HG03575 (cell line): Measurements from ENCODE around the gene HGFAC.

Source experiments
- ATAC-seq: cut with Tn5 transposase; IDR thresholded peaks from one replicate; pipeline ENCODE4 v1.9.1; 2021; ENCODE audit not compliant: unreplicated experiment, insufficient number of reproducible peaks, low FRiP score; ENCODE audit errors: extremely low read depth

Gene HGFAC

GRCh38 chr4:3422241-3422801 lies 19.4 kb upstream of the HGFAC start:
- ATAC-seq = no peak

DNA sequence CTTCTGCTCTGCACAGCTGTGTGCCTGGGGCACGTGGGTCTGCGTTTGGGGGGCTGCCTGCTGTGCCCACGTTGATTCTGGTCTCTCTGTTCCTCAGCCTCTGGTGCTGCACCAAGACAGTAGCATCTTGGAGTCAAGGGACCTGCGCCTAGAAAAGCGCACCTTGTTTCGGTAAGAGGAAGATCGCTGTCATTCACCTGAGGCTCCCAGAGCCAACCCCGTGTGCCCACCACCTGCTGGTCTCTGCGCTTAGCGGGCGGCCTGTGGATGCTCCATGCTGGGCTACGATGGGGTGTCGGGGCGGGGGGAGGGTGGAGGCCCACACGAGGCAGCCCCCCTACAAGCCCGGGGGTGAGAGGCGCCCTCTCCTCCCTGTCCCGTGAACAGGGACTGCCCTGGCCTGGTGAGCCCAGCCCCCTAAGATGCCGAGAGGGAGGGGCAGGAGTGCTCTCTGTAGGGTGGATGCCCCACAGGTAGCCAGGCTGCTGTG lies 18.9 kb upstream of the HGFAC start:
- ATAC-seq = no peak

DNA sequence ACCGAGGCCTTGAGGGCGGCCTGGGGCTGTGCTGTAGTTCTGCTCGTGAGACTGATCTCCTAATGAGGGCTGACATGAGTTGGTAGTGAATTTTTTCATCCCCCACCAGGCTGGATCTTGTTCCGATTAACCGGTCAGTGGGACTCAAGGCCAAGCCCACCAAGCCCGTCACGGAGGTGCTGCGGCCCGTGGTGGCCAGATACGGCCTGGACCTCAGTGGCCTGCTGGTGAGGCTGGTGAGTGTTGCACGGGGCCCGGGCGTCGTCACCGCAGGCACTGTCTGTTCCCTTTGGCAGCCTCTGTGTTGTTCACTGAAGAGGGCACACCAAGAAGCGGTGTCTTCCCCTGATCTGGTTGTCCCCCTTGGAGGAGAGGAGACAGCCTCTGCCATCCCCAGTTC lies 18.4 kb upstream of the HGFAC start:
- ATAC-seq = no peak

DNA sequence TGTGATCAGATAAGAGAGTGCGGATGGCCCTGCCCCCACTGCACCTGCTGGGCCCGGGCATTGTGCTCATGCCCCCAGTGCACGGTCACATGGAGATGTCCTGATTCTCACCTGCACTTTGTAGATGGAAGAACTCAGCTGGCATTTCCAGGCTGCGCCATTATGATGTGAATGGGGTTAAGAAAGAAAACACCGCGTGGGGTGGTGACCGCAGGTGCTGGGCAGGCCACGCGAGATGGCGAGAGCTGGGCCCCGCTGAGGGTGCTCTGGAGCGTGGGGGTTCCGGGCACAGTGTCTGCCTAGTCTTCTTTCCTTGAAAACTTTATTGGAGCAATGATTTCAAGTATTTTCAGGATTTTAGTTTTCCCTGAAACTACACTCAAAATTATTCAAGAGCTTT lies 17.8 kb upstream of the HGFAC start:
- no peak for ATAC-seq

GRCh38 chr4:3424522-3425095 lies 17.2 kb upstream of the HGFAC start:
- no peak for ATAC-seq

- ATAC-seq = no peak
These were observed 15.2 kb upstream of the HGFAC start for GRCh38 chr4:3426465-3427133.

DNA sequence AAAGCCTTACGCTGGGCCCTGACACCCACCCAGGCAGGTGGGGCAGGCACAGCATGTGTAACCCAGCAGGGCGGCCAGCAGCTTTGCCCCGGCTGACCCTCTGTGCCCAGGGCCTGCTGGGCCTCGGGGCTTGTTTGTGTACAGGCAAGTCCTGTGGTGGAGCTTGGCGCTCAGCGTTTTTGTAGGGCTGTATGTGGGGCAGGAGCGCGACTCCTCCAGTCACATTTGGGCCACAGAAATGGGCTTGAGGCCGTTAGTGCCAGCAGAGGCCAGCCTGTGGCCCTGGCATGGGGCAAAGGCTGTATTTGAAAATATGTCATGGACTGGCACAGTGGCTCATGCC lies 14.7 kb upstream of the HGFAC start:
- ATAC-seq = no peak

DNA sequence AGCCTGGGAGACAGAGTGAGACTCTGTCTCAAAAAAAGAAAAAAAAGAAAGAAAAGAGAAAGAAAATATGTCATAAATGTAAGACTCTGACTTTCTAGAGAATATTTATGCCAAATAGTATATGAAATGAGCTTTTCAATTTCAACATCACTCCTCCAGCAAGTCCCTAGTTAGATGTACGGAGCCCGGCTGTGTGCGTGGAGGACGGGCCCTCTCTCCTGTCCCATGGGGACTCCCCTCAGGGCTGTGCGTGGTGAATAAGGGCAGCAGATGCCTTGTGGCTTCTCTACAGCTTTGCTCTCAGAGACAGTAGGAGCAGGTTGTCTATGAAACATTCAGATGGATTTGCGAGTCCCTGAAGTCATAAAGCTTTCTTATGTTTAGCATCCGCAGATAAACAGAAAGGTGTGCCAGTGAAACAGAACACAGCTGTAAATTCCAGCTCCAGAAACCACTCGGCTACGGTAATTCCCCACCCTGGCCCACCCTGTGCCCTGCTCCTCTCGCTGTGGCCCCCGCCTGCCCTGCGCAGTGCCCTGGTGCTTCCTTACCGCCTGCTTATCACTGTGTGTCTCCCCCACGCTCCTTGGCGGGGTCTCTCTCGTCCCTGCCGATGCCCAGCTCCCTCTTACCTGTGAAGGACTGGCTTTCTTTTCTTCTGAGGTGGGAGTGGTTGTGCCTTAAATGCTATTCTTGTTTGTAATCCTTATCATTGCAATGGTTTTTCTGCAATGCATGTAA lies 13.9 kb upstream of the HGFAC start:
- no peak for ATAC-seq

DNA sequence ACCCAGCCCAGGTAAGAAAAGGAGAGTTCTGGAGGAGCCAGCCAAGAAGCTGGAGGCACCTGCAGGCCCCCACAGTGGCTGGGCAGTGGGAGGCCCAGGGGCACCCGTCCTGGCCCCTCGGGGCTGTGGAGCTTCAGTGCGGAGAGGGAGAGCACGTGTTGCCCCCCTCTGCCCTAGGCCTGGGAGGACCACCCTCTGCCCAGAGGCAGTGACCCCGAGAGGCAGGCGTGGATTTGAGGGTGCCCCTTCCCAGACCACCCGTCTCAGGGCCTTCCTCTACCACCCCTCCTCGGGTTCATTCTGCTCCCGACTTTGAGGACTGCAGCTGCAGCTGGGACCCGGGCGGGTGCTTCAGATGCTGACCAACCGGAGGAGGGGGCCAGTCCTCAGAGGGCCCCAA lies 12.1 kb upstream of the HGFAC start:
- no peak for ATAC-seq

DNA sequence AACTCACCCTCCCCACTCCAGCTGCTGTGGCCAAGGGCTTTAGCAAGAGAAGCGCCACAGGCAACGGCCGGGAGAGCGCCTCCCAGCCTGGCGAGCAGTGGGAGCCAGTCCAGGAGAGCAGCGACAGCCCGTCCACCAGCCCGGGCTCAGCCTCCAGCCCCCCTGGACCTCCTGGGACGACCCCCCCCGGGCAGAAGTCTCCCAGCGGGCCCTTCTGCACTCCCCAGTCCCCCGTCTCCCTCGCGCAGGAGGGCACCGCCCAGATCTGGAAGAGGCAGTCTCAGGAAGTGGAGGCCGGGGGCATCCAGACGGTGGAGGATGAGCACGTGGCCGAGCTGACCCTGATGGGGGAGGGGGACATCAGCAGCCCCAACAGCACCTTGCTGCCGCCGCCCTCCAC lies 11.2 kb upstream of the HGFAC start:
- no peak for ATAC-seq

GRCh38 chr4:3431446-3431993 lies 10.2 kb upstream of the HGFAC start:
- ATAC-seq = no peak

DNA sequence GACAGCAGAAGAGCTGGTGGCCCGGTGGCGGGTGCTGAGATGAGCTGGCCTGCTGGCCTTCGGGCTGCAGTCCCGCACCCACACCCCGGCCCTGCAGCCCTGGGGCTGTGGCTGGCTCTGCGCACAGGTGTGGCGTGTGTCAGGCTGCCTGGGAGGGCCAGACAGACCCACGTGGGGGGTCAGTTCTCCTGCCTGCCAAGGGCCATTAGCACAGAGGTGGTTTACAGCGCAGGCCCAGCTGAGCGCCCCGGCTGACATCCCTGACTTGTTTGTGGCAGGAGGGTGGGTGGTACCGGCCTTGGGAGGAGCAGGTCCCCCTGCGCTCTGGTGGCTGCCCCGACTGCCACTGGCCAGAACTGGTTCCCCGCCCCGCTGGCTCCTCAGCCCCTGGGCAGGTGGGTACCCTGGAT lies 9.4 kb upstream of the HGFAC start:
- no peak for ATAC-seq

- ATAC-seq = no peak
These were observed 8.5 kb upstream of the HGFAC start for GRCh38 chr4:3433138-3433869.

GRCh38 chr4:3434881-3435685 lies 6.7 kb upstream of the HGFAC start:
- ATAC-seq = no peak

- ATAC-seq = no peak
These were observed 6.1 kb upstream of the HGFAC start for GRCh38 chr4:3435686-3435956.

DNA sequence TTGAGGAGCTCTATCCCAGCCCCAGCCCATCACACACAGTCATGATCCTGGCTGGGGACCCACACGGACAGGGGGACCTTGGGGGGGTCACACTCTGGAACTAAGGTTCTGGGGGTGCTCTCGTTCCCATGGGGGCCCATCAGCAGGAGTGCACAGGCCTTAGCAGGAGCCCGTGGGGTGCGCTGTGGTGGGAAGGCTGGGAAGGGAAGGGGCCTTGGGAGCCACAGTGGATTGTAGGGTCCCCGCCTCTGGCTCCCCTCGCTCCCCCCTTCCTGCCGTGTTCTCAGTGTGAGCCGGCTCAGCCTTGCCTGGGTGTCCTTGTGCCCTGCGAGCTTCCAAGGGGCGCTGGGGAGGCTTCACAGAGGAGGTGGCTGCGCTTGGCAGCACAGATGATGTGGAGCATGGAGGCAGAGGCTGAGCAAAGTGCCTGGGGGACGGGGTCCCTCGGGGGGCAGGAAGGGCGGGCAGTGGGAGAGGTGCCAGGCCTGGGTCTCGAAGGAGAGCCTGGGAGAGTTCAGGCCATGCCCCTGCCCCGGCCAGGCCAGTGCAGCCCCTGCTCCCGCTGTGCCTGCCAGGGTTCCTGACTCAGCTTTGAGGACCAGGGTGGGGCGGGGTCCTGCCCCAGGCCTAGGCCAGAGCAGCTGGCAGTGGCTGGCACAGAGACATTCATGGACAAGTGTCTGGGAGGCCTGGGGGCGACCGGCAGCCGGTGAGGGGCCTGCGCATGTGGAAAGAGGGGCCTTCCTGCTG lies 5.5 kb upstream of the HGFAC start:
- ATAC-seq = no peak

GRCh38 chr4:3436798-3437581 lies 4.8 kb upstream of the HGFAC start:
- no peak for ATAC-seq
